RWPE2 (cell line): Measurements from ENCODE around the gene C19orf67.

ENCODE experiments used
- ATAC-seq: fragments of 200-7000 bp; cut with Tn5 transposase; 3 replicates; pipeline ENCODE4 v1.9.1; 2021; ENCODE audit warnings: low read depth
- DNase-seq: peaks from one replicate; pipeline ENCODE4 v3.0.0-alpha.2; 2020; ENCODE audit warnings: low spot score
- H3K27ac ChIP-seq: fragments of 450-650 bp; 2 replicates; pipeline ENCODE4 v1.5.1; 2017; ENCODE audit warnings: mild to moderate bottlenecking; ENCODE audit not compliant: poor library complexity, severe bottlenecking
- H3K27me3 ChIP-seq: fragments of 250-450 bp; sonication (Bioruptor Pico); 2 replicates; pipeline ENCODE4 v1.5.1; 2021; ENCODE audit warnings: mild to moderate bottlenecking, moderate library complexity; ENCODE audit not compliant: insufficient read depth, poor library complexity, severe bottlenecking
- H3K36me3 ChIP-seq: fragments of 250-450 bp; sonication (Bioruptor Pico); 2 replicates; pipeline ENCODE4 v1.5.1; 2020; ENCODE audit warnings: low read depth, mild to moderate bottlenecking, moderate library complexity
- H3K4me1 ChIP-seq: fragments of 250-450 bp; sonication (Bioruptor Pico); 2 replicates; pipeline ENCODE4 v1.5.1; 2021; ENCODE audit warnings: mild to moderate bottlenecking, moderate library complexity; ENCODE audit not compliant: insufficient read depth, poor library complexity, severe bottlenecking
- H3K4me3 ChIP-seq: fragments of 250-450 bp; sonication (Bioruptor Pico); 2 replicates; pipeline ENCODE4 v1.5.1; 2021; ENCODE audit warnings: mild to moderate bottlenecking, moderate library complexity; ENCODE audit not compliant: severe bottlenecking
- H3K9me3 ChIP-seq: fragments of 250-450 bp; sonication (Bioruptor Pico); 2 replicates; pipeline ENCODE4 v1.5.1; 2021; ENCODE audit warnings: mild to moderate bottlenecking, moderate library complexity; ENCODE audit not compliant: severe bottlenecking
- CTCF ChIP-seq: fragments of 450-650 bp; IDR thresholded peaks from one replicate; pipeline ENCODE4 v1.5.1; 2017; ENCODE audit warnings: mild to moderate bottlenecking, moderate library complexity; ENCODE audit not compliant: poor library complexity, severe bottlenecking

The C19orf67 gene

GRCh38 chr19:14117668-14118164, 32.1 kb upstream of the C19orf67 start, which contains the start of gene PRKACA:
TSS of gene PRKACA (minus strand) at chr19:14117762. CDS start at chr19:14117547, 215 bp downstream.
- no peak for TF ChIP-seq CTCF

GRCh38 chr19:14116918-14117578, 31.5 kb upstream of the C19orf67 start:
- H3K36me3 ChIP-seq: no peaks in the 10 kb centered on the region
- H3K27ac ChIP-seq: peak overlapping the region; percentile 16
- DNase-seq: no peak
- H3K9me3 ChIP-seq: no peaks in the 10 kb centered on the region
- peak overlapping the region; percentile 94 for H3K4me3 ChIP-seq
- no peak for ATAC-seq
- TF ChIP-seq CTCF: no peak
- H3K27me3 ChIP-seq: no peaks in the 10 kb centered on the region
- peaks cover 8% of the 10 kb centered on the region for H3K4me1 ChIP-seq

More at GRCh38 chr19:14117668-14118164, 32.1 kb upstream of the C19orf67 start, which contains the start of gene PRKACA:
- Histone ChIP-seq H3K9me3 (no peaks in the 10 kb centered on the region), H3K4me3 (peak within 1 kb of the TSS; percentile 94), H3K27me3 (no peaks in the 10 kb centered on the region), H3K27ac (peak within 1 kb of the TSS; percentile 67), H3K4me1 (peaks cover 8% of the 10 kb centered on the region), H3K36me3 (no peaks in the 10 kb centered on the region)
- ATAC-seq (peak; percentile 97), DNase-seq (peak; percentile 98)

- no peaks in the 10 kb centered on the region for H3K36me3 ChIP-seq
- TF ChIP-seq CTCF: no peak
- DNase-seq: no peak
- peaks cover 8% of the 10 kb centered on the region for H3K4me1 ChIP-seq
- ATAC-seq: no peak
- no peaks in the 10 kb centered on the region for H3K27me3 ChIP-seq
- H3K9me3 ChIP-seq: no peaks in the 10 kb centered on the region
- peak overlapping the region; percentile 16 for H3K27ac ChIP-seq
- H3K4me3 ChIP-seq: peak overlapping the region; percentile 94
These were observed 30.9 kb upstream of the C19orf67 start for GRCh38 chr19:14116525-14116917.

- Histone ChIP-seq H3K27me3 (no peaks in the 10 kb centered on the region), H3K36me3 (no peaks in the 10 kb centered on the region), H3K9me3 (no peaks in the 10 kb centered on the region), H3K4me3 (no peak overlapping the region), H3K27ac (no peak overlapping the region), H3K4me1 (peaks cover 8% of the 10 kb centered on the region)
- TF ChIP-seq CTCF: no peak
- DNase-seq (no peak), ATAC-seq (no peak)
These were observed 30.2 kb upstream of the C19orf67 start for GRCh38 chr19:14115756-14116155.

- Histone ChIP-seq H3K27me3 (no peaks in the 10 kb centered on the region), H3K4me3 (no peak overlapping the region), H3K36me3 (no peaks in the 10 kb centered on the region), H3K27ac (no peak overlapping the region), H3K4me1 (peaks cover 8% of the 10 kb centered on the region), H3K9me3 (no peaks in the 10 kb centered on the region)
- ATAC-seq: no peak
- peak; percentile 41 for TF ChIP-seq CTCF
- no peak for DNase-seq
These were observed 29.3 kb upstream of the C19orf67 start for GRCh38 chr19:14114854-14115253.
